ENCODE measurements around the gene GYS1. TPM values are rescaled to one million over a fixed set of nuclear protein-coding genes. Genes with fewer than 3 reads are reported as not detected.

Gene GYS1
- total RNA-seq, 2 experiments from 2014 or later: 58.1 to 58.7 TPM

- POLR2A ChIA-PET: interaction anchor here (1.2 to 4.9 kb wide), 3 partner anchors 10 to 16 kb away, joined by 4 to 36 read pairs (median 8); partner anchors contain the start of gene FTL
- H3K27ac Mint-ChIP-seq: peak overlapping the region; percentile 46
- peak; percentile 62 for ATAC-seq
- H3K4me1 Mint-ChIP-seq (ENCODE audit: low read depth): peaks cover 17% of the 10 kb centered on the region
- intact Hi-C loops (cut with micrococcal nuclease): no loop called here
- H3K36me3 Mint-ChIP-seq (ENCODE audit: low read depth): peaks cover 24% of the 10 kb centered on the region
- no peaks in the 10 kb centered on the region for H3K9me3 Mint-ChIP-seq
- peak; percentile 26 for TF ChIP-seq CTCF (IDR thresholded peaks at IDR 0.05)
- no peaks in the 10 kb centered on the region for H3K27me3 Mint-ChIP-seq
- H3K4me3 Mint-ChIP-seq: no peak overlapping the region
- peak; percentile 78 for DNase-seq
- CTCF ChIA-PET: interaction anchor here (0.9 to 10.0 kb wide), 10 partner anchors 9 to 188 kb away, joined by 3 to 101 read pairs (median 6); partner anchors contain the start of genes BAX, GYS1 and RUVBL2
These were observed 16.9 kb downstream of the GYS1 start for GRCh38 chr19:48975947-48976847.

DNA sequence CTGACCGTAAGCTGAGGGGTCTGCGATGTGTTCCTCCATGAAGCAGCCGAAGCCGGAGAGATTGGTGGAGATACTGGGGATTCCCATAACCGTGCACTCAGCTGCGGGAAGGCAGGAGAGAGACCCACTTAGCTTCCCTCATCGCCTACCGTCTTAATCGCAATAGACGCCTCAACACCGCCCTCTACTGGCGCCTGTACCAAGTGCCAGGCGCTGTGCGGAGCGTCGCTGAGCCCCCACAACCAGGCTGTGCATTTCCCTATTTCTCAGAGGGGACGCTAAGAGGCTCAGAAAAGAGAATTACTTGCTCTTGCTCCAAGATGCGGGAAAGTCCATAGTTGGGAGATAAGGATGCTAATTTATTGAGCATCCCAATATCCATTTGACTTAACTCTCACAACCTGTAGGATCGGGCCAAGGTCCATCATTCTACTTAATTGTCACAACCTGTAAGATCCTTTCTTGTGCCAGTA lies 22.1 kb downstream of the GYS1 start:
- Mint-ChIP-seq H3K27me3 (no peaks in the 10 kb centered on the region), H3K4me1 (ENCODE audit: low read depth) (peaks cover 20% of the 10 kb centered on the region), H3K4me3 (no peak overlapping the region), H3K27ac (peak overlapping the region; percentile 46), H3K9me3 (no peaks in the 10 kb centered on the region), H3K36me3 (ENCODE audit: low read depth) (peaks cover 38% of the 10 kb centered on the region)
- peak; percentile 95 for TF ChIP-seq CTCF (IDR thresholded peaks at IDR 0.05)
- ChIA-PET POLR2A (interaction anchor here (0.6 to 1.5 kb wide), 8 partner anchors 9 to 175 kb away, joined by 3 to 10 read pairs (median 4); partner anchors contain the start of genes NUCB1 and PPP1R15A), CTCF (interaction anchor here (0.6 to 2.6 kb wide), 43 partner anchors 9 to 296 kb away, joined by 3 to 32 read pairs (median 4); partner anchors contain the start of genes BAX, BCAT2, DHDH and GYS1)
- ATAC-seq (peak; percentile 83), DNase-seq (peak; percentile 93)
- intact Hi-C loops (cut with micrococcal nuclease): no loop called here

DNA sequence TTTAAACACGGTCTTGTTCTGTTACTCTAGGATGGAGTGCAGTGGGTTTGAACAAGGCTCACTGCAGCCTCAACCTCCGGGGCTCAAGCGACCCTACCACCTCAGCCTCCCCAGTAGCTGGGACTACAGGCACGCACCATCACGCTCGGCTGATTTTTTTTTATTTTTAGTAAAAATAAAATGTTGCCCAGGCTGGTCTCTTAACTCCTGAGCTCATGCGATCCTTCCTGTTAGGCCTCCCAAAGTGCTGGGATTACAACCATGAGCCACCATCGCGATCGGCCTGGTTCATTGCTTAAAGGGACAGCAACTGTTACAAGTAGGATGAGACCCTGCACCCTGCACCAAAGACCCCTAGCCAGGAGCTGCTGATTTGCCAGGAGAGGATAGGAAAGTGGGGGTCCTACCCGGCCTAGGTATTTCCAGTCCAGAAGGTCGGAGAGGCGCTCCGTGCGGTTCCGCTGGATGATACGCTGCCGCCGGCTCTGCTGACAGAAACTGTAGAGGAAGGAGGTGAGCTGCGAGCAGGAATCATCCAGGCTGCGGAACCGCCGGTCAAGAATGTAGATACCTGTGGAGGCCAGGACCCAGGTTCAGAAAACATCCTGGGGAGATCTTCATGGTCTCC lies 22.9 kb downstream of the GYS1 start:
- no peaks in the 10 kb centered on the region for H3K9me3 Mint-ChIP-seq
- ChIA-PET POLR2A (interaction anchor here (0.6 to 1.5 kb wide), 9 partner anchors 8 to 174 kb away, joined by 3 to 10 read pairs (median 4); partner anchors contain the start of genes NUCB1 and PPP1R15A), CTCF (interaction anchor here (0.6 to 2.6 kb wide), 43 partner anchors 8 to 296 kb away, joined by 3 to 32 read pairs (median 4); partner anchors contain the start of genes BAX, BCAT2, DHDH and GYS1)
- DNase-seq (no peak), ATAC-seq (no peak)
- peaks cover 23% of the 10 kb centered on the region for H3K4me1 Mint-ChIP-seq (ENCODE audit: low read depth)
- H3K27me3 Mint-ChIP-seq: no peaks in the 10 kb centered on the region
- intact Hi-C loops (cut with micrococcal nuclease): no loop called here
- no peak for TF ChIP-seq CTCF (IDR thresholded peaks at IDR 0.05)
- peak overlapping the region; percentile 11 for H3K27ac Mint-ChIP-seq
- H3K36me3 Mint-ChIP-seq (ENCODE audit: low read depth): peaks cover 43% of the 10 kb centered on the region
- no peak overlapping the region for H3K4me3 Mint-ChIP-seq

- ATAC-seq: no peak
- Mint-ChIP-seq H3K4me1 (ENCODE audit: low read depth) (peaks cover 26% of the 10 kb centered on the region), H3K27ac (peak overlapping the region; percentile 11), H3K9me3 (no peaks in the 10 kb centered on the region), H3K27me3 (no peaks in the 10 kb centered on the region), H3K4me3 (no peak overlapping the region), H3K36me3 (ENCODE audit: low read depth) (peaks cover 43% of the 10 kb centered on the region)
- peak; percentile 26 for DNase-seq
- CTCF ChIA-PET: interaction anchor here (1.1 to 3.8 kb wide), 15 partner anchors 7 to 181 kb away, joined by 4 to 32 read pairs (median 12); partner anchors contain the start of genes BAX, DHDH, GYS1 and HSD17B14
- POLR2A ChIA-PET: interaction anchor here (1.2 to 6.2 kb wide), 4 partner anchors 89 to 174 kb away, joined by 4 to 53 read pairs (median 8); partner anchors contain the start of gene PPP1R15A
- no peak for TF ChIP-seq CTCF (IDR thresholded peaks at IDR 0.05)
- intact Hi-C loops (cut with micrococcal nuclease): loop anchor here (5.0 to 10.0 kb wide), 2 partner anchors 95 to 172 kb away; partner anchors contain the start of gene PPP1R15A
These were observed 23.6 kb downstream of the GYS1 start for GRCh38 chr19:48969276-48970138.

All from activated CD8-positive, alpha-beta T cell treated with anti-CD3 and anti-CD28 coated beads for 36 hours (primary cell).